Skin epidermis (tissue), 12 donors: ENCODE data around the gene ZC3H13.

Experiments
- H3K27ac ChIP-seq, 21 experiments: fragments of 200-600 bp; sonication (generic) in 11 of 21; one replicate each; pipeline ENCODE4 v1.5.0; 2020; ENCODE audit warnings: mild to moderate bottlenecking in 3 of 21, inconsistent platforms in 2 of 21, moderate library complexity in 2 of 21
- H3K4me3 ChIP-seq, 7 experiments: fragments of 200-600 bp; sonication (generic) in 2 of 7; one replicate each; pipeline ENCODE4 v1.5.0; 2020; ENCODE audit warnings: inconsistent platforms in 2 of 7, mild to moderate bottlenecking in 2 of 7, moderate library complexity in 1 of 7

ZC3H13 gene

DNA sequence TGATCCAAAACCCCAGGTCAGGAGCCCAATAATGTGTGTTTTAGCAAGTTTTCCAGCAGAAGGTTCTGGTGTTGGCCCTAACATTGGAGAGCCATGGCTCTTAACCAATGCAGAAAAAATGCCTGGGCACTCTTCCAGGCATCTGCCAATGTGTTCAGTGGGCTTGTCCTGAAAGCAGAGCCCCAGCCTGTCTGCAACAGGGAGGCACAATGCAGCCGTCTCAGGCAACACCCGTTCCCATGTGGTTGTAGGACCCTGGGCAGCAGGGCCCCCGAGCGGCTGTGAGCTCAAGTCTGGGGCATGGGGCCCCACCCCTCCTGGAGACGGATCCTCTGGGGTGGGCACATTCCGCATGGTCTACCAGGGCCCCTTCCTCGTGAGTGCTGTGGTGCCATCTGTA lies 142.9 kb downstream of the ZC3H13 start:
- no peak overlapping the region for H3K27ac ChIP-seq

GRCh38 chr13:45909089-45909488 lies 143.5 kb downstream of the ZC3H13 start:
- no peak overlapping the region for H3K27ac ChIP-seq
- no peak overlapping the region for H3K4me3 ChIP-seq

More for the DNA sequence above, 142.9 kb downstream of the ZC3H13 start:
- no peak overlapping the region for H3K4me3 ChIP-seq

- no peak overlapping the region for H3K27ac ChIP-seq
- H3K4me3 ChIP-seq, result no peak overlapping the region
Observed at GRCh38 chr13:45907503-45907902, 145.0 kb downstream of the ZC3H13 start.
